ENCODE data around the gene KAZN.

GRCh38 chr1:14909920-14910460 is 311.5 kb downstream of the KAZN start:
- TF ChIP-seq CTCF (IDR thresholded peaks at IDR 0.05; ENCODE audit: poor library complexity) (no peak), EZH2 (IDR thresholded peaks at IDR 0.05; ENCODE audit: borderline replicate concordance) (no peak), EZH2phosphoT487 (IDR thresholded peaks at IDR 0.05; ENCODE audit: low read depth, severe bottlenecking, unreplicated experiment) (no peak)
